GM19455 (cell line): ENCODE results near the gene EEA1.

ENCODE experiments used
- ATAC-seq: cut with Tn5 transposase; IDR thresholded peaks from one replicate; pipeline ENCODE4 v1.9.1; 2021; ENCODE audit not compliant: unreplicated experiment

The EEA1 gene

DNA sequence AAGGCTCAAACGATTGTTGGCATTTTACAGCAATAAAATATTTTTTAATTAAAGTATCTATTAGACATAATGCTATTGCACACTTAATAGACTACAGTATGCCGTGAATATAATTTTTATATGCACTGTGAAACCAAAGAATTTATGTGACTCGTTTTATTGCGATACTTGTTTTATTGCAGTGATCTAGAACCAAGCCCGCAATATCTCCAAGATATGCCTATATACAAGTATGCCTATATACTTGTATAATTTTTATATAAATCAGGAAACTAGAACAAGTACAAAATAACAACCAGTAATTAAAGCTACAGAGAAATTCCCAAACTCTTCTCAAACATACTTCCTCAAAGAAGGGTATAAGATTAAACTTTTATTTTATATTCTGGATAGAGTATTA is 31.3 kb downstream of the EEA1 start:
- no peak for ATAC-seq

- no peak for ATAC-seq
Measured at GRCh38 chr12:92890601-92891106, 38.4 kb downstream of the EEA1 start.

DNA sequence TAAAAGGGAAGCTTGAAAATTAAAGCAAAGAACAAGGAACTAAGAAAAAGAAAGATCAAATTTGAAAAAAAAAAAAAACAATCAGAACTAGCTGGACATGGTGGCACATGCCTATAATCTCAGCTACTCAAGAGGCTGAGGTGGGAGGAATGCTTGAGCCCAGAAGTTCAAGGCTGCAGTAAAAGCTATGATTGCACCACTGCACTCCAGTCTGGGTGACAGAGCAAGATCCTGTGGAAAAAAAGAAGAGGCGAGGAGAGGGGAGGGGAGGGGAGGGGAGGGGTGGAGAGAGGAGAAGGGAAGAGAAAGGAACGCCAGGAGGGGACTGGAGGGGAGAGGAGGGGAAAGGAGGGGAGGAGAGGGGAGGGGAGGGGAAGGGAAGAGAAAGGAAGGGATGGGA is 43.0 kb downstream of the EEA1 start:
- no peak for ATAC-seq

- ATAC-seq: no peak
Measured at GRCh38 chr12:92879698-92880322, 49.3 kb downstream of the EEA1 start.

DNA sequence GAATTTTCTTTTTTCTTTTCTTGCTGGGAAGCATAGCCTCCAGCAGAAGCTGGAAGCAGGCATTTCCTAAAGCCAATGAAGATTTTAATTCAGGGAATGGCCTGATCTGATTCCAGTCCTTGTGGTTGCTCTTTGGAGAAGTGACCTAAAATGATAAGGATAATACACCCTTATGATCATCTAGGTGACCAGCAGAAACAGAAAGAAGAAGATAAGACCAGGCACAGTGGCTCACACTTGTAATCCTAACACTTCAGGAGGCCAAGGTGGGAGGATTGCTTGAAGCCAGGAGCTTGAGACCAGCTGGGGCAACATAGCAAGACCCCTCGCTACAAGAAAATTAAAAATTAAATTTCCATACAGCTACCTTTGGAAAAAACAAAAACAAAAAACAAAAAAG is 51.2 kb downstream of the EEA1 start:
- ATAC-seq: no peak

- ATAC-seq: no peak
Measured at GRCh38 chr12:92876496-92876895, 52.6 kb downstream of the EEA1 start.

DNA sequence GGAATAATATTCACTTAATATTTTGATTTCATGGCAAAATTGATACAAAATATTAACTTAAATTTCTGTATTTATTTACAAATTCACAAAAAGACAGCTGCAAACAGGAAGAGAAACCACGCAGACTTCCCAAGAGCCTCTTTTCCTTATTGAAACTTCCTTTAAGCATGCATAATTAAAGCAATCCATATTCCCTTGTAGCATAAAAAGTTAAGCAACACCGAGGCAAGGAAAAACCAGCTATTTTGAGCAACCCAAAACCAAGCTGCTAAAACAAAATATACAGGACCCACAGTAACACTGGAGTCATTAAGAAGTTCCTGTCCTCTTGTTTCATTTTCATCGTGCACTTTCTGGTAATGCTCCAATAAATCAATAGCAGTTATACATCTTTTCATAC is 58.0 kb downstream of the EEA1 start:
- no peak for ATAC-seq

DNA sequence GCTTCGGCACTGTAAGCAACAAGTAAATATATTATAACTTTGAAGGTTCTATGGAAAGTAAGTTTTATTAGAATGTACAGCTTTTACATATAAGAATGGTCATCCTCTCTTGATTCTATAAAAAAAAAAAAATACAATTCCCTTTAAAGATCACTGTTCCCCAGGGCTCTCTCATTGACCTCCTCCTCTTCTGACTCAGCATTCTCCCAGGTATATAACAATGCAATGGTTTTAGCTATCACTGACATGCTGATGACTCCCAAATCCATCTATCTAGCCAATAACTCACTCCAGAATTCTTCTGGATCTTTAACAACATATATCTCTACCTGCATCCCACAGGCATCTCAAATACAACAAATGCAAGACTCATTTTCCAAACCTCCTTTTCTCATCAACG is 62.7 kb downstream of the EEA1 start:
- ATAC-seq: no peak

GRCh38 chr12:92863251-92863650 is 65.8 kb downstream of the EEA1 start:
- no peak for ATAC-seq

DNA sequence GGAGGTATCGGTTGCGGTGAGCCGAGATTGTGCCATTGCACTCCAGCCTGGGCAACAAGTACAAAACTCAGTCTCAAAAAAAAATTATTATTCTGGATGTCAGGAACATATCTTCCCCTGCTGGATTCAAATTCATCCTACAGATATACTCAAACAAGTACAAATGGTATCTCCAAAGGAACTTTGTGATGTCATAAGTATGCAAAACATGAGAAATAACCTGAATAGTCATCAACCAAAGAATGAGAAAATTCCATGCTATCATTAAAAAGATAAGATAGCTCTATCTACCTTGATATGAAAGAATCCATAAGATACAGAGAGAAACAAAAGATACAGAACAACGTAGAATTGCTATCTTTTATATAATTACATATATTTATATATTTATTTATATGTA is 67.7 kb downstream of the EEA1 start:
- no peak for ATAC-seq

- ATAC-seq: no peak
Measured at GRCh38 chr12:92860521-92860920, 68.6 kb downstream of the EEA1 start.

DNA sequence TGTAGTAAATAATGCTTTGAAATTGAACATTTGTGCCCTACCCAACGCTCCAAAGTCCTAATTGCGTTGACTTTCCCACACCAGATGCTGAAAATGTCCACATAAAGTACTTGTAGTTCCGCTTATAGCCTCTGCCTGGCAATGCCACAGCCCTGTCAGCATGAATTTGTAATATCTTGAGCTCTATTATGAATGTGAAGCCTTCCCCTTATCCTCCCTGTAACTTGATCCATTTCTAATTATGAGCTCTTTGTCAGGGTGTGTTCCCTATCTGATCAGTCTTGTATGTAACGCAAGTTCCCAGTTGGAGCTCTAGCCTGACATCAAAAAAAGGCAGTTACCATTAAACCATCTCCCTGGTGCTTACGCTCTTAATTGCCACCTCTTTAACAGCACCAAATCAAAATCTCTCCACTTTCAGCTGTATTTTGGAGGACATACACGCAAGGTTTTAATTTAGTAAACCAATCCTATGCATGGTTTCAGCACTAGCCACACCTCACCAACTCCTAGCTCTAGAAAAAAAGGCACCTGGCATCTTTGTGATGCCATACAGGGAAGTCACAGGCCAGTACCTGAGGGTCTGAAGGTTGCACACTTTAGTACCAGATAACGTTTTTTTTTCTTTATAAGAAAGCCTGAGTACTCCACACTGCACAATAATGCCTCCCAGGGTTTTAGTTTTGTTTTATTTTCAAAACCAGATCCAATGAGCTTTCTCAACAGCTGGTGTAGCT is 69.3 kb downstream of the EEA1 start:
- ATAC-seq: no peak

- no peak for ATAC-seq
Measured at GRCh38 chr12:92857818-92858217, 71.3 kb downstream of the EEA1 start.

DNA sequence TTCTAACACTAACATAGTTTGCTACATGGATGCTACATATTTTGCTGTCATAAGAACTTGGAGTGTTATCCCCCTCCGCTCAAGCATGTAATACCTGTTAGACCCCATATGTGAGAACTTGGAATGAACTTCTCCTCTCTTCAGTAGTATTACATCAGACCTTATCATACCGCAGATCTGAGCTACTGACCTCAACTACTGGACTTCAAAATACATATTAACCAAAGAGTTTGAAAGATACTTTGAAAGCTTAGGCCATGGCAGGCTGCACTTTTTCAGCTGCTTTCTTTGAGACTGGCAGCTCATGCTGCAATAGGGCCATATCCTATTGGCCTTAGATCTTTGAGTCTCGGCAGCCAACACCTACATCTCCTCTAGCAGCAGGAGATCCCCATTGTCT is 74.8 kb downstream of the EEA1 start:
- ATAC-seq: no peak

DNA sequence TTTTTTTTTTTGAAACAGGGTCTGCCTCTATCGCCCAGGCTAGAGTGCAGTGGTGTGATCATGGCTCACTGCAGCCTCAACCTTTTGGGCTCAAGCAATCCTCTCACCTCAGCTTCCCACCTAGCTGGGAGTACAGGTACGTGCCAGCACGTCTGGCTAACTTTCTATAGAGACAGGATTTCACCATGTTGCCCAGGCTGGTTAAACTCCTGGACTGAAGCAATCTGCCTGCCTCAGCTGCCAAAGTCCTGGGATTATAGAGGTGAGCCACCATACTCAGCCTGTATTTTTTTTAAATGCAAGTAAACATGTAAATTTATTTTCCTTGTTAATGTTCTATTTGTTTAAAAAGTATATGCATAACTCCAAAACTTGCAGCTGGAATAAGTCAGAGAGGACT is 80.4 kb downstream of the EEA1 start:
- no peak for ATAC-seq

GRCh38 chr12:92847368-92847767 is 81.7 kb downstream of the EEA1 start:
- no peak for ATAC-seq

GRCh38 chr12:92845329-92845728 is 83.8 kb downstream of the EEA1 start:
- ATAC-seq: no peak

GRCh38 chr12:92844151-92844763 is 84.8 kb downstream of the EEA1 start:
- ATAC-seq: no peak

GRCh38 chr12:92829686-92830282 is 99.3 kb downstream of the EEA1 start:
- no peak for ATAC-seq

DNA sequence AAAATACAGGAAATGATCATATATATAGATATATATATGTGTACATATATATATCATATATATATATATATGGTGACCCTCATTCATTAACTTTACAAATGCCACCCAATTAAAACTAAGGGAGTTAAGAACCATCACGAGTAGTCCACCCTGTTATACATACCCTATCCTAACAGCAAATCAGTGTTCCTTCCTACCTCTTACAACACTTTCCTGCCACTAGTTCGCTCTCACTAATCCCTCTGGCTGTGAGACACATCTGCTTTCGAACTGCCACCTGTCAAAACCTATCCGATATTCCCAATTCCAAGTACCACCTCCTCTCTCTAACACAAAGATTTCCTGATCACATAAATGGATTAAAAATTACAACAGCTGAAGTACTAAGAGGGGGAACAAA is 100.5 kb downstream of the EEA1 start:
- no peak for ATAC-seq

- no peak for ATAC-seq
Measured at GRCh38 chr12:92827836-92828431, 101.2 kb downstream of the EEA1 start.
